Kidney (tissue), 14 donors: ENCODE results near the gene HNRNPUL1. TPM values are rescaled to one million over a fixed set of nuclear protein-coding genes. Genes with fewer than 3 reads are reported as not detected.
A peak's percentile ranks its signal among the peaks of the same experiment; 100 is the strongest.

Experiments used
- DNase-seq, 5 donors: peaks; one replicate each; pipeline ENCODE4 v3.0.0-alpha.2; 2013 to 2020
- FAIRE-seq: peaks from 2 replicates; lab custom pipeline; 2012; peaks lifted over from hg19 to GRCh38; lab: Jason Lieb, UNC
- H3K27ac ChIP-seq, 2 donors: one replicate each; pipeline ENCODE4 v1.7.0; 2013; ENCODE audit warnings: low read depth in 2 of 2, low read length in 2 of 2, inconsistent platforms in 1 of 2
- H3K27me3 ChIP-seq: one replicate; pipeline ENCODE4 v1.7.1; 2013; ENCODE audit warnings: low read length, inconsistent platforms; ENCODE audit not compliant: control insufficient read depth, insufficient read depth
- H3K36me3 ChIP-seq, 3 donors: one replicate each; pipeline versions ENCODE4 v1.7.0 to v1.7.1; 2013; ENCODE audit warnings: low read length in 3 of 3, control low read depth in 1 of 3, inconsistent platforms in 1 of 3; ENCODE audit not compliant: insufficient read depth in 3 of 3, control insufficient read depth in 2 of 3
- H3K4me1 ChIP-seq, 3 donors: one replicate each; pipeline versions ENCODE4 v1.7.0 to v1.7.1; 2013; ENCODE audit warnings: low read length in 3 of 3, inconsistent platforms in 1 of 3, low read depth in 1 of 3; ENCODE audit not compliant: control insufficient read depth in 2 of 3, insufficient read depth in 2 of 3
- H3K4me3 ChIP-seq, 3 donors: one replicate each; pipeline versions ENCODE4 v1.7.0 to v1.8.1; 2013; ENCODE audit warnings: low read length in 3 of 3, control low read depth in 1 of 3, inconsistent platforms in 1 of 3
- H3K9ac ChIP-seq, 3 donors: one replicate each; pipeline versions ENCODE4 v1.7.0 to v1.7.1; 2013; ENCODE audit warnings: low read length in 3 of 3, control low read depth in 1 of 3, inconsistent platforms in 1 of 3
- H3K9me3 ChIP-seq, 3 donors: one replicate each; pipeline versions ENCODE4 v1.7.0 to v1.7.1; 2013; ENCODE audit warnings: low read length in 3 of 3, control low read depth in 1 of 3, inconsistent platforms in 1 of 3; ENCODE audit not compliant: control insufficient read depth in 2 of 3, insufficient read depth in 1 of 3
- intact Hi-C: fragments of 100-400 bp; cut with DNase I; formaldehyde crosslinking; loops from one replicate; pipeline ENCODE4 v1.11.1; 2022
- polyA plus RNA-seq: library from polyadenylated mRNA; stranded (reverse); fragments of 350-450 nt; fragmentation: Illumina TruSeq; extraction: RNeasy Lipid Tissue Mini Kit (QIAGEN cat#74804); gene quantifications from one replicate; pipeline ENCODE4 v1.2.3, GENCODE V29; 2014; ENCODE audit warnings: low read depth, low replicate concordance; ENCODE audit not compliant: insufficient read depth
- total RNA-seq: library from RNA; stranded (reverse); fragmentation: NEBNext Ultra II Directional; extraction: Animal tissue kit (Norgen Biotek cat#: 25700); gene quantifications from one replicate; pipeline ENCODE4 v1.2.1, GENCODE V29; 2021
- TF ChIP-seq, protein P1 (sequence below): IDR thresholded peaks from 3 replicates; pipeline ENCODE4 v1.5.1; 2012; ENCODE audit warnings: mild to moderate bottlenecking, moderate library complexity, borderline replicate concordance; ENCODE audit not compliant: insufficient read depth; ENCODE audit errors: extremely low read depth
- donor health status: control.
- donor health status: control.
- donor health status: control.
- donor health status: control.
- donor health status: control.
- donor health status: DM: yes; HTN: yes; CAD: no.
- donor health status: Normal renal cell carcinoma (clear cell type).

HNRNPUL1 gene
- total and polyA plus RNA-seq, 2 donors from 2014 or later: 51.0 to 182 TPM

DNA sequence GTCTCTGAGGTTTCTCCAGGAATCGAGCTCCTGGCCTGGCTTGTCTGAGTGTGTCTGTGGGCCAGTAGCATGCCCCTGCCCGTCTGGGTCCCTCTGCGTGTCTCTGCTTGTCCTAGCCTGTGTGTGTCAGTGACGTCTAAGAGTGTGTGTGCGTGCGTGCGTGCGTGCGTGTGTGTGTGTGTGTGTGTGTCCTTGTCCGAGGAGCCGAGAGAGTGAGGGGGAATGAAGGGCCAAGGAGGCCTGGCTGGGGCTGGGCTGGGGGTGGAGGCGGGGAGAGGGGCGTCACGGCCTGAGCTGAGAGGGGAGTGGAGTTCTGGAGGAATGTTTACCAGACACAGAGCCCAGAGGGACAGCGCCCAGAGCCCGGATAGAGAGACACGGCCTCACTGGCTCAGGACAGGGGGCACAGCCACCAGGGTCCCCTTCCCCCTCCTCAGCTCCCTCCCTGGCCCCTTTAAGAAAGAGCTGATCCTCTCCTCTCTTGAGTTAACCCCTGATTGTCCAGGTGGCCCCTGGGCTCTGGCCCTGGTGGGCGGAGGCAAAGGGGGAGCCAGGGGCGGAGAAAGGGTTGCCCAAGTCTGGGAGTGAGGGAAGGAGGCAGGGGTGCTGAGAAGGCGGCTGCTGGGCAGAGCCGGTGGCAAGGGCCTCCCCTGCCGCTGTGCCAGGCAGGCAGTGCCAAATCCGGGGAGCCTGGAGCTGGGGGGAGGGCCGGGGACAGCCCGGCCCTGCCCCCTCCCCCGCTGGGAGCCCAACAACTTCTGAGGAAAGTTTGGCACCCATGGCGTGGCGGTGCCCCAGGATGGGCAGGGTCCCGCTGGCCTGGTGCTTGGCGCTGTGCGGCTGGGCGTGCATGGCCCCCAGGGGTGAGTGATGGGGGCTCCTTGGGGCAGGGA is 45.3 kb upstream of the HNRNPUL1 start, which contains the start of gene AXL:
Gene AXL (plus strand): TSS at position 609 of the 893 bp plus-strand sequence. CDS start 170 bp downstream, at position 779.
- H3K4me3 ChIP-seq: peak within 1 kb of the TSS; percentile 29 to 59 (median 57)
- peak within 1 kb of the TSS; percentile 74 to 81 for H3K27ac ChIP-seq
- DNase-seq: peak; percentile 87 to 94 (median 90)
- no peaks in the 10 kb centered on the region for H3K4me1 ChIP-seq
- H3K36me3 ChIP-seq: no peaks in the 10 kb centered on the region
- H3K9me3 ChIP-seq: no peaks in the 10 kb centered on the region
- intact Hi-C loops: no loop called here
- no peaks in the 10 kb centered on the region for H3K27me3 ChIP-seq
- TF ChIP-seq, protein P1, sequence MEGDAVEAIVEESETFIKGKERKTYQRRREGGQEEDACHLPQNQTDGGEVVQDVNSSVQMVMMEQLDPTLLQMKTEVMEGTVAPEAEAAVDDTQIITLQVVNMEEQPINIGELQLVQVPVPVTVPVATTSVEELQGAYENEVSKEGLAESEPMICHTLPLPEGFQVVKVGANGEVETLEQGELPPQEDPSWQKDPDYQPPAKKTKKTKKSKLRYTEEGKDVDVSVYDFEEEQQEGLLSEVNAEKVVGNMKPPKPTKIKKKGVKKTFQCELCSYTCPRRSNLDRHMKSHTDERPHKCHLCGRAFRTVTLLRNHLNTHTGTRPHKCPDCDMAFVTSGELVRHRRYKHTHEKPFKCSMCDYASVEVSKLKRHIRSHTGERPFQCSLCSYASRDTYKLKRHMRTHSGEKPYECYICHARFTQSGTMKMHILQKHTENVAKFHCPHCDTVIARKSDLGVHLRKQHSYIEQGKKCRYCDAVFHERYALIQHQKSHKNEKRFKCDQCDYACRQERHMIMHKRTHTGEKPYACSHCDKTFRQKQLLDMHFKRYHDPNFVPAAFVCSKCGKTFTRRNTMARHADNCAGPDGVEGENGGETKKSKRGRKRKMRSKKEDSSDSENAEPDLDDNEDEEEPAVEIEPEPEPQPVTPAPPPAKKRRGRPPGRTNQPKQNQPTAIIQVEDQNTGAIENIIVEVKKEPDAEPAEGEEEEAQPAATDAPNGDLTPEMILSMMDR: no peak
- no peak for FAIRE-seq
- H3K9ac ChIP-seq: peak within 1 kb of the TSS in 2 of 3 donors; percentile 3 to 65

DNA sequence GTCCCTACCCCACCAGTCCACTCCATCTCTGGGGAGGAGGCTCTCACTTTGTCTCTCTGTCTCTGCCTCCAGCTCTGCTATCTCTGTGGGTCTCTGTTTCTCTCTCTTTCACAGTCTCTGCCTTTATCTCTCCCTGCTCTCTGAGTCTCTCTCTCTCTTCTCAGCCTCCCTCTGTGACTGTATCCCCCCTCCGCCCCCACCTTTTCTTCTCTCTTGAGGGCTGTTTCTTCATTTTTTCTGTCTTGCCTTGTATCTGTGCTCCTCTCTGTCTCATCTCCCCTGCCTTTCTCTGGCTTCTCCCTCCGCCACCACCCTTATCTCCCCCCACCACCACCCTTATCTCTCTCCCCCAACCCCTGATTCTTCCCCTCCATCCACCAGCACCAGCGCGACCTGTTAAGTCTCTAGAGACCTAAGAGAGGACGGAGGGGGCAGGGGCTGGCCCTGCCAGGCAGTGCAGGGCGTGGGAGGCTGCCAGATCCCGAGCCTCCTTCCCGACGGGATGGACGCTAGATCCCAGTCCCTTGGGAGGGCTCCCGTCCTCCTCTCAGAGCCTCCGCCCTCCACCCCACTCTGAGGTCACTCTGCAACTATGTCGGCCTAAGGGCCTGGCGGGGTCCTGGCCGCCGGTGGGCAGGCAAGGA is 44.1 kb upstream of the HNRNPUL1 start:
- peak overlapping the region in 2 of 3 donors; percentile 3 to 65 for H3K9ac ChIP-seq
- TF ChIP-seq, protein P1: no peak
- DNase-seq (peak in 1 of 5 donors; percentile 80), FAIRE-seq (no peak)
- intact Hi-C loops: no loop called here
- no peaks in the 10 kb centered on the region for H3K27me3 ChIP-seq
- H3K4me3 ChIP-seq: peak overlapping the region; percentile 23 to 59 (median 29)
- H3K9me3 ChIP-seq: no peaks in the 10 kb centered on the region
- no peaks in the 10 kb centered on the region for H3K36me3 ChIP-seq
- H3K4me1 ChIP-seq: no peaks in the 10 kb centered on the region
- H3K27ac ChIP-seq: peak overlapping the region; percentile 74 to 81

DNA sequence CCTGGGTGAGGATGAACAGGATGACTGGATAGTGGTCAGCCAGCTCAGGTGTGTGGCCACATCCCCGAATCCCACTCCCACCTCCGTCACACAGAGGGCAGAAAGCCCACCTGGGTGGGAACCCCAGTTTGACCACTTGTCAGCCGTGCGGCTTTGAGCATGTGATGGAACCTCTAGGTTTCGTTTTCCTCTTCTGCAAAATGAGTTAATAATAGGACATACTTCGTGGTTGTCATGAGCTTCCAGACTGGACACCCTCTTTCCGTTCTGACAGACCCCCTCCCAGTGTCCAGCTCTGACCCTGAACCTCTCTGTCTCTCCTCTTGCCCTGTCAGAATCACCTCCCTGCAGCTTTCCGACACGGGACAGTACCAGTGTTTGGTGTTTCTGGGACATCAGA is 43.4 kb upstream of the HNRNPUL1 start:
- Histone ChIP-seq H3K4me1 (peaks cover 0 to 2% (median 0%) of the 10 kb centered on the region in 3 donors), H3K36me3 (no peaks in the 10 kb centered on the region), H3K27me3 (no peaks in the 10 kb centered on the region), H3K9me3 (no peaks in the 10 kb centered on the region), H3K4me3 (peak overlapping the region in 1 of 3 donors; percentile 59), H3K27ac (peak overlapping the region; percentile 74 to 81), H3K9ac (no peak overlapping the region)
- intact Hi-C loops: no loop called here
- FAIRE-seq: no peak
- TF ChIP-seq, protein P1: no peak
- DNase-seq: no peak
